Measurements from ENCODE around the gene BATF3. TPM values are rescaled to one million over a fixed set of nuclear protein-coding genes. Genes with fewer than 3 reads are reported as not detected.

BATF3 gene
- total and polyA plus RNA-seq, 9 of the 15 experiments (the other 6 are each of a cell fraction or from before 2014, with no cell fraction given): 0.40 to 3.8 (median 2.0) TPM

- Histone ChIP-seq H3K27ac (ENCODE audit: extremely low read depth, low read depth, low read length) (no peak overlapping the region), H3K4me1 (replicated peaks in 1 of 2; ENCODE audit: control insufficient read depth in 2 of 2, insufficient read depth in 2 of 2, low read length in 2 of 2) (peaks cover 0 to 10% of the 10 kb centered on the region in 2 experiments; a peak in 3 of 5 replicates), H2AFZ (ENCODE audit: low read depth, low read length) (no peak overlapping the region), H3K4me3 (no peak overlapping the region), H3K9me1 (ENCODE audit: control insufficient read depth, insufficient read depth, low read length) (no peaks in the 10 kb centered on the region), H3K9ac (ENCODE audit: insufficient read depth in 1 of 2, low read depth in 2 of 2, low read length in 2 of 2) (no peak overlapping the region), H4K20me1 (replicated peaks; ENCODE audit: control insufficient read depth, insufficient read depth, low read length) (no peaks in the 10 kb centered on the region), H3K79me2 (ENCODE audit: control insufficient read depth, insufficient read depth, low read length) (no peaks in the 10 kb centered on the region), H3K36me3 (ENCODE audit: control insufficient read depth, insufficient read depth, low read length) (no peaks in the 10 kb centered on the region), H3K27me3 (ENCODE audit: control insufficient read depth in 2 of 2, insufficient read depth in 2 of 2, low read length in 2 of 2) (peaks cover 57 to 82% of the 10 kb centered on the region in 2 experiments), H3K9me3 (replicated peaks; ENCODE audit: control insufficient read depth, insufficient read depth, low read depth, low read length) (no peaks in the 10 kb centered on the region), H3K4me2 (ENCODE audit: insufficient read depth, low read length) (no peak overlapping the region)
- intact Hi-C loops (cut with micrococcal nuclease) (no loop called here), in situ Hi-C loops (cut with MboI) (no loop called here)
- 0% methylated on average over 2 of the region's 2 CpGs for WGBS (ENCODE audit: insufficient coverage, low coverage, missing lambda C conversion rate)
- CTCF ChIA-PET (ENCODE audit: low intra/inter-chr PET ratio): no interaction called here
- TF ChIP-seq ZNF512 (tag; IDR thresholded peaks at IDR 0.05): peak; percentile 89
- TF ChIP-seq RBM17 (IDR thresholded peaks at IDR 0.05; ENCODE audit: borderline replicate concordance, low read depth, low read length): no peak
- no peak for TF ChIP-seq ZNF280B (CRISPR knock-in tag; IDR thresholded peaks at IDR 0.05)
- POLR2A ChIA-PET: no interaction called here
- no TSS peak for BruUV-seq (replicated peaks)
- no peak for ATAC-seq
- no peak for FAIRE-seq
- no peak for DNase-seq (ENCODE audit: extremely low read depth in 1 of 4, low spot score in 3 of 4)
Observed at GRCh38 chr1:212687811-212688210, 11.8 kb downstream of the BATF3 start.
